ENCODE results near the gene RTN4RL1. TPM values are rescaled to one million over a fixed set of nuclear protein-coding genes. Genes with fewer than 3 reads are reported as not detected.

Gene RTN4RL1
- total RNA-seq, 4 donors from 2014 or later, result 4.2 to 11.9 (median 9.8) TPM

- TF ChIP-seq, protein P1, sequence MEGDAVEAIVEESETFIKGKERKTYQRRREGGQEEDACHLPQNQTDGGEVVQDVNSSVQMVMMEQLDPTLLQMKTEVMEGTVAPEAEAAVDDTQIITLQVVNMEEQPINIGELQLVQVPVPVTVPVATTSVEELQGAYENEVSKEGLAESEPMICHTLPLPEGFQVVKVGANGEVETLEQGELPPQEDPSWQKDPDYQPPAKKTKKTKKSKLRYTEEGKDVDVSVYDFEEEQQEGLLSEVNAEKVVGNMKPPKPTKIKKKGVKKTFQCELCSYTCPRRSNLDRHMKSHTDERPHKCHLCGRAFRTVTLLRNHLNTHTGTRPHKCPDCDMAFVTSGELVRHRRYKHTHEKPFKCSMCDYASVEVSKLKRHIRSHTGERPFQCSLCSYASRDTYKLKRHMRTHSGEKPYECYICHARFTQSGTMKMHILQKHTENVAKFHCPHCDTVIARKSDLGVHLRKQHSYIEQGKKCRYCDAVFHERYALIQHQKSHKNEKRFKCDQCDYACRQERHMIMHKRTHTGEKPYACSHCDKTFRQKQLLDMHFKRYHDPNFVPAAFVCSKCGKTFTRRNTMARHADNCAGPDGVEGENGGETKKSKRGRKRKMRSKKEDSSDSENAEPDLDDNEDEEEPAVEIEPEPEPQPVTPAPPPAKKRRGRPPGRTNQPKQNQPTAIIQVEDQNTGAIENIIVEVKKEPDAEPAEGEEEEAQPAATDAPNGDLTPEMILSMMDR (IDR thresholded peaks at IDR 0.05; ENCODE audit: low read depth), result no peak
These were observed 42.9 kb upstream of the RTN4RL1 start for GRCh38 chr17:2068031-2068518.

GRCh38 chr17:2067608-2068024 lies 42.5 kb upstream of the RTN4RL1 start:
- TF ChIP-seq, protein P1 (IDR thresholded peaks at IDR 0.05; ENCODE audit: low read depth), result no peak

DNA sequence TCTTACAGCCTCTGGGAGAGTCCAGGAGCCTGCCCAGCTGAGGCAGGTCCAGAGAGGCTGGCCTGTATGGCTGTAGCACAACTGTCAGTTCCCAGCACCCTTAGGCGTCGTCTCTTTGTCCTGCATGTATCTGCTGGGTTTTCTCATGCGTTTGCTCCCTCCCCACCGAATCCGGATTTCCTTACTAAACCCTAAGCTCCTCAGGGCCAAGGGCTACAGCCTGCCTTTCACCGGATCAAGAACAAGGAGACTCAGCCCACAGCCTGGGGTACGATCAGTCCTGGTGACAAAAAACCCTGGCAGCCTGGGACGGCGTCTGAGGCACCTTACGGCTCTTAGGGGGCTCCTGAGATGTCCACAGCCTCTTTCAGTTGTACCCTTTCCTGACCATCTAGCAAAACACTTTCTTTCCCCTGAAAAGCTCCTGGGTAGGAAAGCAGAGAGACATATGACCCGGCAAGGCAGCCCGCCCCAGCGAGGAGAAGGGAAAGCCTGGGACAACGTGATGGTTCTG lies 42.0 kb upstream of the RTN4RL1 start:
- TF ChIP-seq, protein P1 (IDR thresholded peaks at IDR 0.05; ENCODE audit: low read depth), result no peak

- TF ChIP-seq, protein P1 (IDR thresholded peaks at IDR 0.05; ENCODE audit: low read depth), result no peak
These were observed 40.8 kb upstream of the RTN4RL1 start for GRCh38 chr17:2065949-2066400.

DNA sequence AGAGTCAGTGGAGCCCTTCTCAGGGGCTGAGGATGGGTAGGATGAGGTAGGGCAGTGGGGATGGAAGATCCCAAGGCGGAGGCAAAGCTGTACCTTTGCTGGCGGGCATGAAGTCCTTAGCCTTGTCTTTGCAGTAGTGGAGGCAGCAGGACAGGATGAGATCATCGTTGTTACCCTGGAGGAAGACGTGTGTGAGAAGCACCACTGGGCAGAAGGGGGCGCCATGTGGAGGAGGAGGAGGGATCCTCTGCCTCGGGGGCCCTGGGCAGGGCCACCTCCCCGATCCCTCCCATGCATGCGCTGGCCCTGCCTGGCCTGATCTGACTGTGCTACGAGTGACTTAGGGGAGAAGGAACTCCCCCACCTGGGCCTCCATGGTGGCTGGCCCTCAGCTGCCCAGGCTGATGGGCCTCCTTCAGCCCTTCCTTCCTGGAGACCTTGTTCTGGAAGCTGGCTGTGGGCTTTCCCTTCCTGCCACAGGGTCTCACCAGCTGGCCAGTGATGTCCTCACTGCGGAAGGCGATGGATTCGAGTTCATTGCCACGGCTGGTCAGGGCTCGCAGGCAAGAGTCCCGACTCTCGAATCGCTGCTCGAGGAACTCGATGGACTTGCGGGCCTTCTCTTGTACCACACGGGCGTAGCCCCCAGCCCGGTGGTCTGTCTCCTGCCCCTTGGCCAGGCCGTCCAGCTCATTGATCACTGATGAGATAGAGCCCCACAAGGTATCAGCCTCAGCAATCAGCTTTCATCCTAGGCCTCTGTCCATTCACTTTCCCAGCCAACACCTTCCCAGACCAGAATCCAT lies 40.0 kb upstream of the RTN4RL1 start:
- TF ChIP-seq, protein P1 (IDR thresholded peaks at IDR 0.05; ENCODE audit: low read depth), result no peak

GRCh38 chr17:2064520-2064971 lies 39.4 kb upstream of the RTN4RL1 start:
- TF ChIP-seq, protein P1 (IDR thresholded peaks at IDR 0.05; ENCODE audit: low read depth), result no peak

DNA sequence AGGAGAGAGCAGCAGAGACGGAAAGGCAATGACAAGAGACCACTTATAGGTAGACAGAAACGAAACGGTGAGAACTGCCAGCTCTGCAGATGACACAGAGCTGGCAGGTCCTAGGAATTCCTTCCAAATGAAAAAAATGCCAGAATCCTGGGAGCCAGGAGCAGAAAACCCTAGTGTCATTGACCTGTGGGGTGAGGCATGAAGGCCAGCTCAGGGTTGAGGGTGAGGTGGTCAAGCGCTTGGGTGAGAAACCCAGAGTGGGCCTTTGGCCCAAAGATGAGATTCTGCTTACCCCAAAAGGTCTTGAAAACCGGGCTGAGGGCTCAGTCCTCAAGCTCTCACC lies 39.0 kb upstream of the RTN4RL1 start:
- TF ChIP-seq, protein P1 (IDR thresholded peaks at IDR 0.05; ENCODE audit: low read depth), result no peak
